ENCODE results near the gene LGALS4.

Gene LGALS4

GRCh38 chr19:38846097-38846496 is 33.4 kb upstream of the LGALS4 start:
- no peak for TF ChIP-seq CTCF (conservative IDR thresholded peaks at IDR 0.05; ENCODE audit: low read length)
- no peak overlapping the region for H3K4me3 ChIP-seq (ENCODE audit: low read length)
- DNase-seq (ENCODE audit: low read depth): no peak

GRCh38 chr19:38845374-38846024 is 32.8 kb upstream of the LGALS4 start:
- TF ChIP-seq CTCF (conservative IDR thresholded peaks at IDR 0.05; ENCODE audit: low read length): no peak
- no peak for DNase-seq (ENCODE audit: low read depth)
- no peak overlapping the region for H3K4me3 ChIP-seq (ENCODE audit: low read length)

- no peak for DNase-seq (ENCODE audit: low read depth)
- TF ChIP-seq CTCF (conservative IDR thresholded peaks at IDR 0.05; ENCODE audit: low read length): no peak
- H3K4me3 ChIP-seq (ENCODE audit: low read length): no peak overlapping the region
Measured at GRCh38 chr19:38844093-38844686, 31.4 kb upstream of the LGALS4 start.

GRCh38 chr19:38843175-38843758 is 30.5 kb upstream of the LGALS4 start:
- H3K4me3 ChIP-seq (ENCODE audit: low read length): no peak overlapping the region
- no peak for TF ChIP-seq CTCF (conservative IDR thresholded peaks at IDR 0.05; ENCODE audit: low read length)
- no peak for DNase-seq (ENCODE audit: low read depth)

GRCh38 chr19:38842439-38843174 is 29.9 kb upstream of the LGALS4 start:
- no peak for TF ChIP-seq CTCF (conservative IDR thresholded peaks at IDR 0.05; ENCODE audit: low read length)
- H3K4me3 ChIP-seq (ENCODE audit: low read length): no peak overlapping the region
- DNase-seq (ENCODE audit: low read depth): no peak

- TF ChIP-seq CTCF (conservative IDR thresholded peaks at IDR 0.05; ENCODE audit: low read length): no peak
- DNase-seq (ENCODE audit: low read depth): no peak
- H3K4me3 ChIP-seq (ENCODE audit: low read length): no peak overlapping the region
Measured at GRCh38 chr19:38841787-38842438, 29.2 kb upstream of the LGALS4 start.
